Keratinocyte (primary cell): ENCODE data around the gene RPH3AL. TPM values are rescaled to one million over a fixed set of nuclear protein-coding genes. Genes with fewer than 3 reads are reported as not detected.

ENCODE experiments used
- DNase-seq: peaks from one replicate; pipeline ENCODE4 v3.0.0-alpha.2; 2011; ENCODE audit warnings: low read depth, missing footprints, low spot score
- FAIRE-seq: peaks from 2 replicates; lab custom pipeline; 2011; peaks lifted over from hg19 to GRCh38; lab: Jason Lieb, UNC
- H2AFZ ChIP-seq: 2 replicates; pipeline ENCODE4 v1.6.0; 2012; ENCODE audit warnings: low read length, control low read depth, inconsistent platforms; ENCODE audit not compliant: control insufficient read depth
- H3K27ac ChIP-seq: 2 replicates; pipeline ENCODE4 v1.5.1; 2011; ENCODE audit warnings: low read length; ENCODE audit not compliant: control insufficient read depth, insufficient read depth
- H3K27me3 ChIP-seq: 3 replicates; pipeline ENCODE4 v1.6.0; 2011; ENCODE audit warnings: low read length; ENCODE audit not compliant: control insufficient read depth, insufficient read depth; ENCODE audit errors: extremely low read depth
- H3K36me3 ChIP-seq, 2 experiments: 2 replicates in 1 of 2; 3 replicates in 1 of 2; pipeline ENCODE4 v1.5.1; 2011; ENCODE audit warnings: low read length in 2 of 2, mild to moderate bottlenecking in 1 of 2; ENCODE audit not compliant: control insufficient read depth in 2 of 2, insufficient read depth in 2 of 2; ENCODE audit errors: extremely low read depth in 1 of 2
- H3K4me1 ChIP-seq: 3 replicates; pipeline ENCODE4 v1.5.1; 2011; ENCODE audit warnings: low read length; ENCODE audit not compliant: control insufficient read depth, insufficient read depth; ENCODE audit errors: extremely low read depth
- H3K4me2 ChIP-seq: 3 replicates; pipeline ENCODE4 v1.6.0; 2011; ENCODE audit warnings: low read depth, low read length; ENCODE audit not compliant: control insufficient read depth, insufficient read depth; ENCODE audit errors: extremely low read depth
- H3K4me3 ChIP-seq, 3 experiments: fragments of 200-600 bp in 1 of 3; sonication (generic) in 1 of 3; 2 replicates in 2 of 3; 3 replicates in 1 of 3; pipeline ENCODE4 v1.5.1; 2011 to 2016; ENCODE audit warnings: low read length in 3 of 3, mild to moderate bottlenecking in 3 of 3, control low read depth in 2 of 3, inconsistent platforms in 1 of 3, low read depth in 1 of 3, mixed read lengths in 1 of 3, mixed run types in 1 of 3, moderate library complexity in 1 of 3; ENCODE audit not compliant: control insufficient read depth in 2 of 3, insufficient read depth in 2 of 3; ENCODE audit errors: extremely low read depth in 1 of 3
- H3K79me2 ChIP-seq: 2 replicates; pipeline ENCODE4 v1.6.0; 2012; ENCODE audit warnings: low read length; ENCODE audit not compliant: control insufficient read depth, insufficient read depth
- H3K9ac ChIP-seq: 3 replicates; pipeline ENCODE4 v1.6.0; 2011; ENCODE audit warnings: low read length; ENCODE audit not compliant: control insufficient read depth, insufficient read depth; ENCODE audit errors: extremely low read depth
- H3K9me1 ChIP-seq: 3 replicates; pipeline ENCODE4 v1.6.0; 2011; ENCODE audit warnings: low read length; ENCODE audit not compliant: control insufficient read depth, insufficient read depth; ENCODE audit errors: extremely low read depth
- H3K9me3 ChIP-seq: 2 replicates; pipeline ENCODE4 v1.5.1; 2012; ENCODE audit warnings: low read depth, low read length; ENCODE audit not compliant: control insufficient read depth
- H4K20me1 ChIP-seq: 3 replicates; pipeline ENCODE4 v1.6.0; 2011; ENCODE audit warnings: low read length; ENCODE audit not compliant: control insufficient read depth, insufficient read depth; ENCODE audit errors: extremely low read depth
- EZH2 ChIP-seq: IDR thresholded peaks from one replicate; pipeline ENCODE4 v1.6.1; 2012; ENCODE audit warnings: inconsistent platforms, mild to moderate bottlenecking, low read length, moderate library complexity
- dilution Hi-C: fragments of 300-500 bp; cut with MboI; formaldehyde crosslinking; loops from one replicate; pipeline ENCODE4 v1.7.0; 2020; ENCODE audit warnings: low sequenced_read_pairs; ENCODE audit not compliant: extremely low pct_ligation_motif_present
- polyA plus RNA-seq, 5 experiments: library from polyadenylated mRNA; depleted of rRNA in 3 of 5; stranded (reverse) in 3 of 5; stranded (forward) in 1 of 5; unstranded in 1 of 5; fragments of >200 nt; gene quantifications; 1 replicate in 1 of 5; 2 replicates in 3 of 5; 3 replicates in 1 of 5; pipeline versions ENCODE4 v1.2.1 to v1.2.3, GENCODE V29; 2011 to 2012; ENCODE audit warnings: missing spikeins in 2 of 5, low read depth in 1 of 5, low replicate concordance in 1 of 5
- TF ChIP-seq, protein P1 (sequence below), 3 experiments: IDR thresholded peaks in 1 of 3; conservative IDR thresholded peaks in 1 of 3; optimal IDR thresholded peaks in 1 of 3; 2 replicates in 2 of 3; 3 replicates in 1 of 3; pipeline versions ENCODE3 to v1.5.1; 2011; ENCODE audit warnings: low read length in 3 of 3, mild to moderate bottlenecking in 3 of 3, moderate library complexity in 2 of 3, control low read depth in 1 of 3, inconsistent platforms in 1 of 3; ENCODE audit not compliant: insufficient read depth in 2 of 3; ENCODE audit errors: extremely low read depth in 1 of 3

RPH3AL gene
- polyA plus RNA-seq, 1 donor (not counting 4 experiments of a cell fraction or from before 2014, with no cell fraction given): 0.31 TPM

DNA sequence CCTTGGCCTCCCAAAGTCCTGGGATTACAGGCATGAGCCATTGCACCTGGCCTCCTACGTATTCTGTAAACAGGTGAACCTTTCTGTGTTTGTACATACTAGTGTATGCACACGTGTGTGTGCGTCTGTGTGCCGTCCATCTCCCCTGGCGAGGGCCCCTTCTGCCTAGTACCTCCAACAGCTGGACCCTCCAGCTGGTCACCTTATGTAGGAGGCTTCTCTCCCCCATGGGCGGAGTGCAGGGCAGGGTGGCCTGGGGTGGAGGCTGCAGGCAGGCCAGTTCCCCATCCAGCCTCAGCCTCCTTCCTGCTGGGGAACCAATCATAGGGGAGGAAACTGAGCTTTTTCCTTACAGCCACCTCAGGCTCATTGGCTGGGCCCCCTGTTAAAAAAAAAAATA, 146.8 kb downstream of the RPH3AL start:
- H3K27me3 ChIP-seq: peaks cover 25% of the 10 kb centered on the region
- H3K4me1 ChIP-seq: no peaks in the 10 kb centered on the region
- FAIRE-seq (no peak), DNase-seq (no peak)
- H2AFZ ChIP-seq: no peak overlapping the region
- H3K9ac ChIP-seq: no peak overlapping the region
- H3K9me3 ChIP-seq: no peaks in the 10 kb centered on the region
- H3K4me3 ChIP-seq: no peak overlapping the region
- H3K27ac ChIP-seq: no peak overlapping the region
- dilution Hi-C loops: no loop called here
- no peaks in the 10 kb centered on the region for H4K20me1 ChIP-seq
- no peaks in the 10 kb centered on the region for H3K36me3 ChIP-seq
- H3K79me2 ChIP-seq: no peaks in the 10 kb centered on the region
- H3K4me2 ChIP-seq: no peak overlapping the region
- TF ChIP-seq, protein P1, sequence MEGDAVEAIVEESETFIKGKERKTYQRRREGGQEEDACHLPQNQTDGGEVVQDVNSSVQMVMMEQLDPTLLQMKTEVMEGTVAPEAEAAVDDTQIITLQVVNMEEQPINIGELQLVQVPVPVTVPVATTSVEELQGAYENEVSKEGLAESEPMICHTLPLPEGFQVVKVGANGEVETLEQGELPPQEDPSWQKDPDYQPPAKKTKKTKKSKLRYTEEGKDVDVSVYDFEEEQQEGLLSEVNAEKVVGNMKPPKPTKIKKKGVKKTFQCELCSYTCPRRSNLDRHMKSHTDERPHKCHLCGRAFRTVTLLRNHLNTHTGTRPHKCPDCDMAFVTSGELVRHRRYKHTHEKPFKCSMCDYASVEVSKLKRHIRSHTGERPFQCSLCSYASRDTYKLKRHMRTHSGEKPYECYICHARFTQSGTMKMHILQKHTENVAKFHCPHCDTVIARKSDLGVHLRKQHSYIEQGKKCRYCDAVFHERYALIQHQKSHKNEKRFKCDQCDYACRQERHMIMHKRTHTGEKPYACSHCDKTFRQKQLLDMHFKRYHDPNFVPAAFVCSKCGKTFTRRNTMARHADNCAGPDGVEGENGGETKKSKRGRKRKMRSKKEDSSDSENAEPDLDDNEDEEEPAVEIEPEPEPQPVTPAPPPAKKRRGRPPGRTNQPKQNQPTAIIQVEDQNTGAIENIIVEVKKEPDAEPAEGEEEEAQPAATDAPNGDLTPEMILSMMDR (optimal IDR thresholded peaks at IDR 0.05 in 1 of 3, IDR thresholded peaks at IDR 0.05 in 1 of 3, conservative IDR thresholded peaks at IDR 0.05 in 1 of 3; ENCODE audit: extremely low read depth in 1 of 3, insufficient read depth in 2 of 3, low read length in 3 of 3): no peak
- no peak for TF ChIP-seq EZH2
- H3K9me1 ChIP-seq: no peaks in the 10 kb centered on the region

DNA sequence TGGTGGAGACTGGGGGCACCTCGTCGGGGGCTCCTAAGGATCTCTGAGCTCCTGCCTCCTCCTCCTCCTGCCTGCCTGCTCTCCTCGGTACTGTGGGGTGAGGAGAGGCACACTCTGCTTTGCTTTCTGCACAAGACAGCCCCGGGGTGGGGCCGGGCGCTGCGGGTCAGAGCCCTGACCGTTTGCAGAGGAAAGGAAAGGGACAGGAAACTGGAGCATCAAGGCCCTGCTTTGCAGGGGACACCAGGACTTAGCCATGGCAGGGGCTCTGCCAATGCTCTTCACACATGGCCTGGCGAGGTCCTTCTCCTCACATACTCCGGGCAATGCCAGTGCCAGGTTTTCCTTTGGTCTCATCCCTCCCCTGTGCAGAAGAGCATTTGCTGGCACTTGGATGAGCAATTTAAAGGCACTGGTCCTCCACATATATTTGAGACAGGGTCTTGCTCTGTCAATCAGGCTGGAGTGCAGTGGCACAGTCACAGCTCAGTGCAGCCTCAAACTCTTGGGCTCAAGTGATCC, 147.4 kb downstream of the RPH3AL start:
- no peaks in the 10 kb centered on the region for H3K36me3 ChIP-seq
- H3K4me3 ChIP-seq: no peak overlapping the region
- peaks cover 30% of the 10 kb centered on the region for H3K27me3 ChIP-seq
- H2AFZ ChIP-seq: no peak overlapping the region
- H3K4me1 ChIP-seq: no peaks in the 10 kb centered on the region
- dilution Hi-C loops: no loop called here
- H3K4me2 ChIP-seq: no peak overlapping the region
- no peaks in the 10 kb centered on the region for H4K20me1 ChIP-seq
- no peak overlapping the region for H3K9ac ChIP-seq
- no peak overlapping the region for H3K27ac ChIP-seq
- no peaks in the 10 kb centered on the region for H3K9me3 ChIP-seq
- FAIRE-seq (no peak), DNase-seq (no peak)
- TF ChIP-seq, protein P1 (optimal IDR thresholded peaks at IDR 0.05 in 1 of 3, IDR thresholded peaks at IDR 0.05 in 1 of 3, conservative IDR thresholded peaks at IDR 0.05 in 1 of 3; ENCODE audit: extremely low read depth in 1 of 3, insufficient read depth in 2 of 3, low read length in 3 of 3): no peak
- no peak for TF ChIP-seq EZH2
- H3K9me1 ChIP-seq: no peaks in the 10 kb centered on the region
- no peaks in the 10 kb centered on the region for H3K79me2 ChIP-seq
